ENCODE data around the gene C9orf85. TPM values are rescaled to one million over a fixed set of nuclear protein-coding genes. Genes with fewer than 3 reads are reported as not detected.

Gene C9orf85
- total and polyA plus RNA-seq, 9 of the 15 experiments (the other 6 are each of a cell fraction or from before 2014, with no cell fraction given), result 6.7 to 17.6 (median 13.0) TPM

DNA sequence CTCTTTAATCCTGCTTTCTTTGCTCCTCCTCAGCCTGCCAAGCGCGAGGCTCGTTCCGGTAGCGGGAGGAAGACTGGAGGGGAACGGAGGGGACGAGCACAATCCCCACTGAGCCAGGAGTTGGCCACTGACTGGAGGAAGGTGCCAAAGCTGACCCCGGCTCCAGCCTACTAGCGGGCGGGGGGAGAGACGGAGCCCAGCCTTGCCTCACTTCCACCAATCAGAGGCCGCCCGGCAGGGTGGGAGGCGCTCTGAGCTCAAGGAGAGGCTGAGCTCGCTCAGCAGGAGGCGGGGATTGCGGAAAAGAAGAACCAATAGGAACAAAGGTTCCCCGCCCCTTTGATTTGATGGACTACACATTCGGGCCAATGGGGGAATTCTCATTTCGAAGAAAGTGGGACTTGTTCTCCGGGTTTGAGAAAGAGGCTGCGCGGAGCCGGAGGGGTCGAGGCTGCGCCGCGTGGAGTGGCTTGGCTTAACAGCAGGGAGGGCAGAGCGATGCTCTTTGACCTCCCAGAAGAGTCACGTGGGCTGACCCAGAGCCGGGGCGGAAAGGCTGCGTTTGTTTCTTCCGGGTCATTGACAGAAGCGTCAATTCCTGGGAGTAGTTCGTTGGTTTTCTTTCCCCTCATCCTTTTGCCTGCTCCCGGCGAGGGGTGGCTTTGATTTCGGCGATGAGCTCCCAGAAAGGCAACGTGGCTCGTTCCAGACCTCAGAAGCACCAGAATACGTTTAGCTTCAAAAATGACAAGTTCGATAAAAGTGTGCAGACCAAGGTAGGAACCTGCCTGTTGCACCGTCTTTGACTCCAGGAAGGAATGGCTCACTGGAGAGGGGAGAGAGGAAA is at the start of gene C9orf85, which contains the start of gene ABHD17B (continued):
- TF ChIP-seq, protein P1, sequence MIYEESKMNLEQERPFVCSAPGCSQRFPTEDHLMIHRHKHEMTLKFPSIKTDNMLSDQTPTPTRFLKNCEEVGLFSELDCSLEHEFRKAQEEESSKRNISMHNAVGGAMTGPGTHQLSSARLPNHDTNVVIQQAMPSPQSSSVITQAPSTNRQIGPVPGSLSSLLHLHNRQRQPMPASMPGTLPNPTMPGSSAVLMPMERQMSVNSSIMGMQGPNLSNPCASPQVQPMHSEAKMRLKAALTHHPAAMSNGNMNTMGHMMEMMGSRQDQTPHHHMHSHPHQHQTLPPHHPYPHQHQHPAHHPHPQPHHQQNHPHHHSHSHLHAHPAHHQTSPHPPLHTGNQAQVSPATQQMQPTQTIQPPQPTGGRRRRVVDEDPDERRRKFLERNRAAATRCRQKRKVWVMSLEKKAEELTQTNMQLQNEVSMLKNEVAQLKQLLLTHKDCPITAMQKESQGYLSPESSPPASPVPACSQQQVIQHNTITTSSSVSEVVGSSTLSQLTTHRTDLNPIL (CRISPR knock-in tag; IDR thresholded peaks at IDR 0.05), result no peak
- TF ChIP-seq ESRRB (CRISPR knock-in tag; IDR thresholded peaks at IDR 0.05; ENCODE audit: borderline replicate concordance) (no peak), ZNF77 (CRISPR knock-in tag; IDR thresholded peaks at IDR 0.05) (no peak), ZNF780A (CRISPR knock-in tag; IDR thresholded peaks at IDR 0.05) (no peak), NFRKB (IDR thresholded peaks at IDR 0.05; ENCODE audit: low read depth) (peak; percentile 49; the same call in 1 of the 2 replicates), ZNF124 (CRISPR knock-in tag; IDR thresholded peaks at IDR 0.05) (no peak), ZNF316 (IDR thresholded peaks at IDR 0.05) (peak; percentile 72), CCAR2 (IDR thresholded peaks at IDR 0.05; ENCODE audit: low read depth, low read length) (no peak), ZKSCAN1 (IDR thresholded peaks at IDR 0.05; ENCODE audit: low read depth, low read length) (no peak), ASH1L (IDR thresholded peaks at IDR 0.05; ENCODE audit: borderline replicate concordance, low read depth, partially characterized antibody) (peak; percentile 85), XRCC5 (IDR thresholded peaks at IDR 0.05; ENCODE audit: low read depth, low read length) (peak; percentile 34; the same call in 1 of the 2 replicates), POLR3A (IDR thresholded peaks at IDR 0.05; ENCODE audit: borderline replicate concordance, extremely low read depth, insufficient read depth, insufficient read length) (no peak), NFATC3 (IDR thresholded peaks at IDR 0.05) (no peak), POLR2G (IDR thresholded peaks at IDR 0.05; ENCODE audit: low read depth, low read length) (peak; percentile 98), SIN3B (IDR thresholded peaks at IDR 0.05; ENCODE audit: low read depth) (peak; percentile 68; the same call in 1 of the 2 replicates), ELF4 (CRISPR knock-in tag; IDR thresholded peaks at IDR 0.05) (0 out of 2 replicates have a peak, but pooled peaks have one; percentile 7), NFE2 (IDR thresholded peaks at IDR 0.05; ENCODE audit: low read depth) (no peak), RBM15 (IDR thresholded peaks at IDR 0.05; ENCODE audit: insufficient read depth, low read length) (no peak), HMGN3 (IDR thresholded peaks at IDR 0.05; ENCODE audit: borderline replicate concordance, extremely low read depth, insufficient read length, low read depth, low read length) (no peak), GTF2F1 (IDR thresholded peaks at IDR 0.05; ENCODE audit: low read depth, low read length) (peak; percentile 81; the same call in 1 of the 2 replicates), RCOR1 (IDR thresholded peaks at IDR 0.05; ENCODE audit: borderline replicate concordance in 1 of 2, low read depth in 2 of 2, low read length in 2 of 2) (no peak; a peak in 1 of 4 replicates), BMI1 (IDR thresholded peaks at IDR 0.05; ENCODE audit: low read length) (no peak)
- TF ChIP-seq, protein P2, sequence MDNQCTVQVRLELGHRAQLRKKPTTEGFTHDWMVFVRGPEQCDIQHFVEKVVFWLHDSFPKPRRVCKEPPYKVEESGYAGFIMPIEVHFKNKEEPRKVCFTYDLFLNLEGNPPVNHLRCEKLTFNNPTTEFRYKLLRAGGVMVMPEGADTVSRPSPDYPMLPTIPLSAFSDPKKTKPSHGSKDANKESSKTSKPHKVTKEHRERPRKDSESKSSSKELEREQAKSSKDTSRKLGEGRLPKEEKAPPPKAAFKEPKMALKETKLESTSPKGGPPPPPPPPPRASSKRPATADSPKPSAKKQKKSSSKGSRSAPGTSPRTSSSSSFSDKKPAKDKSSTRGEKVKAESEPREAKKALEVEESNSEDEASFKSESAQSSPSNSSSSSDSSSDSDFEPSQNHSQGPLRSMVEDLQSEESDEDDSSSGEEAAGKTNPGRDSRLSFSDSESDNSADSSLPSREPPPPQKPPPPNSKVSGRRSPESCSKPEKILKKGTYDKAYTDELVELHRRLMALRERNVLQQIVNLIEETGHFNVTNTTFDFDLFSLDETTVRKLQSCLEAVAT (IDR thresholded peaks at IDR 0.05), result 0 out of 4 replicates have a peak, but pooled peaks of 1 of the 2 experiments have one; percentile 70
- TF ChIP-seq, protein P3, sequence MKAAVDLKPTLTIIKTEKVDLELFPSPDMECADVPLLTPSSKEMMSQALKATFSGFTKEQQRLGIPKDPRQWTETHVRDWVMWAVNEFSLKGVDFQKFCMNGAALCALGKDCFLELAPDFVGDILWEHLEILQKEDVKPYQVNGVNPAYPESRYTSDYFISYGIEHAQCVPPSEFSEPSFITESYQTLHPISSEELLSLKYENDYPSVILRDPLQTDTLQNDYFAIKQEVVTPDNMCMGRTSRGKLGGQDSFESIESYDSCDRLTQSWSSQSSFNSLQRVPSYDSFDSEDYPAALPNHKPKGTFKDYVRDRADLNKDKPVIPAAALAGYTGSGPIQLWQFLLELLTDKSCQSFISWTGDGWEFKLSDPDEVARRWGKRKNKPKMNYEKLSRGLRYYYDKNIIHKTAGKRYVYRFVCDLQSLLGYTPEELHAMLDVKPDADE (conservative IDR thresholded peaks at IDR 0.05; ENCODE audit: control insufficient read depth, low read depth, low read length), result 0 out of 2 replicates have a peak, but pooled peaks have one; percentile 8
- TF ChIP-seq, protein P4, sequence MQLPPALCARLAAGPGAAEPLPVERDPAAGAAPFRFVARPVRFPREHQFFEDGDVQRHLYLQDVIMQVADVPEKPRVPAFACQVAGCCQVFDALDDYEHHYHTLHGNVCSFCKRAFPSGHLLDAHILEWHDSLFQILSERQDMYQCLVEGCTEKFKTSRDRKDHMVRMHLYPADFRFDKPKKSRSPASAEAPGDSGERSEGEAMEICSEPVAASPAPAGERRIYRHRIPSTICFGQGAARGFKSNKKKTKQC (CRISPR knock-in tag; IDR thresholded peaks at IDR 0.05), result no peak
